CD4-positive, alpha-beta T cell treated with Interferon gamma for 1 hour (primary cell): ENCODE results near the gene GABARAPL1.

ENCODE experiments used
- DNase-seq: peaks from one replicate; pipeline ENCODE4 v3.0.0-alpha.2; 2020

Gene GABARAPL1

DNA sequence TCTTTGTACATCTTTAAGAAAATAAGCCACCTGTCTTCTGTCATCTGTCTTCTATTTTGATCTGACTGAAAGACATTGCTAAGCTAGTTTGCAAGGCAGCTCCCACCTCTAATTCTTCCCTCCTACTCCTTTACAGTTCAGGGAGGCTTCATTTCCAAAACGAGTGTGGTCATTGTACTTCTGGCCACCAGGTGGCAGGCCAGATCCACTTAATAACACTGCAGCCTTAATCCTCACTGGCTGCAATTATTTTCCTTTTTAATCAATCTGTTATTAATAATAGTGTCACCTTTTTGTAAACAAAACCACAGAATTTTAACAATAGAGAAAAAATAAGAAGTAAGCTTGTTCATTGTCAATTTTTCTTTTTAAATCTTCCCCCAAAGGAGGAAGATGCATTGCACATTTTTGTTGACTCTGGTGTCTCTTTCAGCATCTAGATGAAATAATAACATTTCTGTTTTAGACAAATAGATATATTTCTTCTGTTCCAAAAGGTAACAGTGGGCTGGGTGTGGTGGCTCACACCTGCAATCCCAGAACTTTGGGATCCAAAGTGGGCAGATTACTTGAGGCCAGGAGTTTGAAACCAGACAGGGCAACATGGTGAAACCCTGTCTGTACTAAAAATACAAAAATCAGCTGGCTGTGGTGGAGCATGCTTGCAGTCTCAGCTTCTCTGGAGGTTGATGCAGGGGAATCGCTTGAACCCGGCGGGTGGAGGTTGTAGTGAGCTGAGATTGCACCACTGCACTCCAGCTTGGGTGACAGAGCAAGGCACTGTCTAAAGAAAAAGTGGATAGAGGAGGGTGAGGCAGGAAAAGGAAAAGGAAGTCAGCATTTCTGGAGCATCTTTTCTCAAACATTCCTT lies 23.3 kb downstream of the GABARAPL1 start:
- peak; percentile 34 for DNase-seq

DNA sequence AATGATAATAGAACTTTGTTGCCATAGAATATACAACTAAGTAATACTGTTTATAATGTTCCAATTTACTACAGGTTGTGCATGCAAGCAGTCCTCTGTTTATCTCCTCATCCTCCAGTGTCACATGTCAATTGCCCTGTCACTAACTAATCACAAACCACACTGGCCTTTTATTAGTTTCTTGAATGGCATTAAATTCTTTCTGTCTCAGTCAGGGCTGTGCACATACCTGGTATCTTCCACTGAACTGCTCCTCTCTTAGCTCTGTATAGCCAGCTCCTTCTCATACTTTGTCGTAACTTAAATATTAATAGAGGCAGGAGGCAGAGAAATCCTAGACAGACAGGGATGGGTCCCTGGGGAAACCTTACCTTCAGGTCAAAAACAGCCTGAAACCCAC lies 24.0 kb downstream of the GABARAPL1 start:
- DNase-seq: no peak

DNA sequence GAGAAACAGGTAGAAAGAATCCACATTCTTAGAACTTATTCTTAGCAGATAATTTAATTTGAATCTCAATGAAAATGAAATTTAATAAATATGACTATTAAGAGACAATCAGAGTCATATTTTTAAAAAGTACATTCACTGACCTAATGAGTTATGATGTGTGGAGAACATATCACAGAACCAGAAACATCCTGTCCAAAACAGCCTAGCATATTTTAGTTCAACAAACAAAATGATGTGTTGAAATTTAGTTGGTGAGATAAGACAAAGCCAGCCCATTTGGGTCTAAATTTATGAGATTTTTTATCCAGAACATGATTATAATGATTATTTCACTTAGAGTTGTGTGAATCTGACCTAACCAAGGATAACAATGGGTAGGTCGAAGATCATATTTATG lies 25.8 kb downstream of the GABARAPL1 start:
- no peak for DNase-seq

DNA sequence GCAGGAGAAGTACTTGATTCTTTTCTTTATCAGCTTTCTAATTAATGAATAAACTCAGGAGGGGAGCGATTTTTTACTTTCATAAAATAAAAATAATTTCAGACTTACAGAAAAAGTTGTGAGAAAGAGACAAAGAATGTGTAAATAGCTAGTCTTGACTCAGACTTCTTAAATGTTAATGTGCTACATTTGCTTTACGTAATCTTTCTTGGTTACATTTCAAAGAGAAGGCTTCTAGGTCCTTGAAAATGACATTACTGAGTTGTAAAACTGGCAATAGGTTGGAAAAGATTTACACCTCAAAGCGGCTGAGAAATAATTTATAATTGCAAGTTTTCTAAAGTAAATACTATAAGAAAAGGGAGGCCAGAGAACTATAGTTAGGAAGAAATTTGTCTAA lies 28.6 kb downstream of the GABARAPL1 start:
- no peak for DNase-seq

DNA sequence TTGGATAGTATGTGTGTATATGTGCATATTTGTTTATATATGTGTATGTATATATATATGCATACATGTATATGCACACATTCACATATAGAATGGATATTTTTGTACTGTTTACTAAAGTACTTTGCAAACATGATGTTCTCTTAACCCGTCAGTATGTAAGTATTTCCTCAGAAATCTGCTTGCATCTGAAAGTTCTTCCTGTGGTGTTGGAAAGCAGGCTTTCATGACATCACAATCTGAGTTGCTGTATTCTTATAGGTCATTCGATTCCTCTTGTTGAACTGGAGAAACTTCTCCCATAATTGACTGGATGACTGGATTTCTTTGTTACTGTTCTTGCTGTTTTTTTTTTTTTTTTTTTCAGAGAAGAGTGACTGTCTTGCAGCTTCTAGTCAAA lies 29.1 kb downstream of the GABARAPL1 start:
- no peak for DNase-seq

DNA sequence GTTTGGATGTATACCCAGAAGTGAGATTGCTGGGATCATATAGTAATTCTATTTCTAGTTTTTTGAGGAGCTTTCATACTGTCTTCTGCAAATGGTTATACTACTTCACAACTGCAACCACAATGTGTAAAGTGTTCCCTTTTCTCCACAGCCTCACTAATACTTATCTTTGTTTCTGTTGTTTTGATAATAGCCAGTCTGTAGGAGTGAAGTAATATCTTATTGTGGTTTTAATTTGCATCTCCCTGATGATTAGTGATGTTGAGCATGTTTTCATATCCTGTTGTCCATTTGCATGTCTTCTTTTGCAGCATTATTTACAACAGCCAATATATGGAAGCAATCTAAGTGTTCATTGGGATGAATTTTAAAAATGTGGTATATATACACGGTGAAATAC lies 29.9 kb downstream of the GABARAPL1 start:
- DNase-seq: no peak

DNA sequence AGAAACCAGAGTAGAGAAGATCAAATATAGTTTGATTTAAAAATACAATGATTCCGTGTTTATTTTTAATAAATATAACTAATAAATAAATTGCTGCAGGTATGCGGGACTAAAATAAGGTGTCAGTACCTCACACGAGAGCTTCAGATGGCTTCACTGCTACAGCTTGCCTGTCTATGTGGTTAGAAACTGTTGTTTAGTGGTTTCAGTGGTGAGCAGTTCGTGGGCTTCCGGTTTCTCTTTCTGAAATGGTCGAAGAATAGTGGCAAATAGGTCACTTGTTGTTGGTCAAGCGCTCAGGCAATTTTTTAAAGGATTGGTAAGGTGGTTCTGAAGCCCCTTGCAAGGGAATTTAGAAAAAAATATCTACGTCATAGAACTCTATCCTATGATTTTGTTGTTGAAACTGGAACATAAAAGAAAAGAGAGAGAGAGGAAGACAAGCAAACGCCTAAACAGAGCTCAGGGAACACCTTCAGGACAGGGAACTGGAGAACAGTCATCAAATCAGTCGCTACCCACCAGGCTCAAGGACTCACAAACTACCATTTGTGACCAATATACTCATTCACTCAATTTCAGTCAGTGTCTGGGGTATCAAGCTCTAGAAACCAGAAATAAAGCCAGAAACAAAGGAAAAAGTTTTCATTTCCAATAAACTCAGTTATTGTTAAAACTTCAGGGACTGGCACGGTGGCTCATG lies 31.3 kb downstream of the GABARAPL1 start:
- peak; percentile 22 for DNase-seq

DNA sequence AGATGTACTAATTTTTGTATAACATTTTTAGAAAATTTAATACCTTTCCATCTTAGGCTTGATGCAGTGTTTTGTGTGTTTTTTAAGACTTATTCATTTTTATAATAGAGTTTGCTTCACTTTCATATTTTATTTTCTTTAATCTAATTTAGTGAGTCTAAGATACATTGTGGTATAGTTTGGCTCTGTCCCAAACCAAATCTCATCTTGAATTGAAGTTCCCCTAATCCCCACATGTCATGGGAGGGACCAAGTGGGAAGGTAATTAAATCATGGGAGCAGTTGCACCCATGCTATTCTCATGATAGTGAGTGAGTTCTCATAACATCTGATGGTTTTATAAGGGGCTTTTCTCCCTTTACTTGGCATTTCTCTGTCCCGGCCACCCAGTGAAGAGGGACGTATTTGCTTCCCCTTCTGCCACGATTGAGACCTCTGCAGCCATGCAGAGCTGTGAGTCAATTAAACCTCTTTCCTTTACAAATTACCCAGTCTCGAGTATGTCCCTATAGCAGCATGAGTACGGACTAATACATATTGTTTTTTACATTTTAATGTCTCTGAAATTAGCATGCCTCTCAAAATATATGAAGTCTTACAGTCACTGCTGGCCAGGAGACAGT lies 34.9 kb downstream of the GABARAPL1 start:
- no peak for DNase-seq

DNA sequence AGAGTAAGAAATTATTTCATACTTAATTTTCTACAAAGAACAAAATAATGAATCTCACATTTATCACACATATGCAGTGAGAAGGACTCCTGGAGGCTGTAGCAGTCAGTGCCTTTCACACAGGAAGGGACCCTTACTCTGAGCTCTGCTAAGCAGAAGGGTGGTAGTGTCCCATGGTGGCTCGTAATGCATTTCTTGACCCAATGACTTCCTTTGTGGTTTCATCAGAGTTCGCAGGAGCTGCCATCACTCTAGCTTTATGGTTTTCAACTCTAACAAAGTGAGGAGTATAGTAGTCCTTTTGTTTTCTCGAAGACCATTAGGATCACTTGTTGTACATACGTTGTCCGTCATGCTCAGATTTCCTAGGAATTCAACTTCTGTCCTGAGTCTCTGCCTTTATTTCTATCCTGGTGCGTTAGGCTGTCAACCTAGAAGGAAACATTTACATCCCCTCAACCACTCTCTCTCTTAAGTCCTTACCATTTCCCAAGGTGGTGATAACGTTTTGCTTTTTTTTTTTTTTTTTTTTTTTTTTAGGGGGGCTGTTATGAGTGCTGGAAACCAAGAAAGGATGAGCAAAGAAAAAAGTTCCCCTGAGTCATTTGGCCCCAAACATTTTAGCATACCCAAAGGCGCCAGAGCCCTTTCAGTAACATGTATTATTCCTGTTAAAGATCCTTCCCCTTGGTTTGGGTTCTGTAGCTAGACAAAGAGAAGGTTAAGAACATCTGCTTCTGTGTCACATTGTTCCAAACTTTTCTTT lies 37.2 kb downstream of the GABARAPL1 start:
- DNase-seq: peak; percentile 15

DNA sequence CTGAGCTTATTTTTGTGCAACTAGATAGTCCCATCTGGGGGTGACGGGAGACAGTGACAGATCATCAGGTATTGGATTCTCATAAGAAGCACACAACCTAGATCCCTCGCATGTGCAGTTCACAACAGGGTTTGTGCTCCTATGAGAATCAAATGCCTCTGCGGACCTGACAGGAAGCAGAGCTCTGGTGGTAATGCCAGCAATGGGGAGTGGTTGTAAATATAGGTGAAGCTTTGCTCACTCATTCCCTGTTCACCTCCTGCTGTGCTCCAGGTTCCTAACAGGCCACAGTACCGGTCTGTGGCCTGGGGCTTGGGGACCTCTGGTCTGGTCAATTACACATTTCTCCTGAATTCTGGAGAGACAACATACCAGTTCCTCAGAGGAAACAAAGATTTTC lies 39.0 kb downstream of the GABARAPL1 start:
- DNase-seq: no peak

DNA sequence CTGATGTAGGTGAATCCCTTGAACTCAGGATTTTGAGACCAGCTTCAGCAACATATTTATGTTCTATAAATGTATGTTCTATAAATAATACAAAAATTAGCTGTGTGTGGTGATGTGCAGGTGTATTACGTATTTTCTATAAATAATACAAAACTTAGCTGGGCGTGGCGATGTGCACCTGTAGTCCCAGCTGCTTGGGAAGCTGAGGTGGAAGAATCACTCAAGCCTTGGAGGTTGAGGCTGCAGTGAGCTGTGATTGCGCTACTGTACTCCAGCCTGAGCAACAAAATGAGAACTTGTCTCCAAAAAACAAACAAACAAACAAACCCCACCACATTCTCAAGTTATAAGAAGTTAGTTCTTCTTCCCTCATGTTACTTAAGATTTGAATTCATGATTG lies 39.5 kb downstream of the GABARAPL1 start:
- DNase-seq: no peak

DNA sequence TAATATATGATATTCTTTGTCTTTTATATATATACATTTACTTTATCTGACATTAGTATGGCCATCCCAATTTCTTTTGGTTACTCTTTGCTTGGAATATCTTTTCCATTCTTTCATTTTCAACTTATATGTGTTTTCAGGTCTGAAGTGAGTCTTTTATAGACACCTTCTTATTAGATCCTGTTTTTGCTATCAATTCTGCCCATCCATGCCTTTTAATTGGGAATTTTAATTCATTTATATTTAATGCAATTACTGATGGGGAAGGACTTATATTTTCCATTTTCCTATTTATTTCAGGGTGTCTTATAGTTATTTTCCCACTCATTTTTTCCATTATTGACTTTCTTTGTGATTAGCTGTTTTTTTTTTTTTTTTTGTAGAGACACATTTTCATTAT lies 43.4 kb downstream of the GABARAPL1 start:
- no peak for DNase-seq

DNA sequence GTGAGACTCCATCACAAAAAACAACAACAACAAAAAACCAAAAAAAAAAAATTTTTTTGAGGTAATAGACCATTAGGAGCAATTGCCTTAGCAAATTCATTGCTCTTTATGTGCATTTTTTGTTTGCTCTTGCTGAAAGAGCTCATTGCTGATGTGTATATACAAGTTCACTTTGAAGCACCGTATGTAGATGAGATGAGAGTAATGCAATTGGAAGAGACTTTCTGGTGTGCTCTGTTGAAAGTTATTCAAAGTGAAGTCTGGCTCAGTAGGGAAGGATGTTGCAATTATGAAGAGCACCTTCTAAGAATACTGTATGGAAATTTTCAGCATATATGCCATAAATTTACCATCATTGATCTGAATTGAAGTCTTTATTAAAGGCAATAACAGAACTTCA lies 48.2 kb downstream of the GABARAPL1 start:
- DNase-seq: no peak

DNA sequence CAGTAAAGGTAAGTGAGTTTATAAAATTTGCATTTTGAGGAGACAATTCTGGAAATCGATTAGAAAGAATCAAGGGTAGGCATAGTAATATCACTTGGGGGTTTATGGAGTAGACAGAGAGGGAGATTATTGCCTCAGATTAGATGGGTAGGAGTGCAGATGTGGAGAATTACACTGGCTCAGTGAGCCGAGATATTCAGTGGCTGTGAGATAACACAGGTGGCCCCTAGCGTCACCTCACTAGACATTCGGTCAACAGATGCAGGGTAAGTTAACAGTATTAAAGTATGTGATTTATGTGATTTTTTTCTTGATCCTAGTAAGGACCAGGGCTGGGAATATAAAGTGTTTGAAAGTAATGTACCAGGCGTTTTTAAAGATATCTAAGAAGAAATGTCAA lies 55.4 kb downstream of the GABARAPL1 start:
- DNase-seq: no peak

DNA sequence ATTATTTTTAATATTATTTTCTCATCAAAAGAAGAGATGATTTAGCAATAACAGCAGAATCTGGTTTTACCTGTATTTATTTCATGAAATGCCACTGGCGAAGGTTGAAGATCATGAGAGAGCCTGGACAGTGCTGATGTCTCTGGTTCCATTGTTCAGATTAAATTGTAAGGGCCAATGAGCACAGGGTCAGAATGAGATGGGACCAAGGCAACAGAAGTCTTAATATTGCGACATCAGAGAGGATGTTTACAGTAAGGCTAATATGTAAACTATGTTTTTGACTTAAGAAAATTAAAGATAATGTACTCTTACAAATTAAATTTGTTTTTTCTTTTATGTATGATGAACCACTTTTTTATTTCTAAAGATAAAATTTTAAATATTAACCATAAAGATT lies 59.8 kb downstream of the GABARAPL1 start:
- DNase-seq: no peak
